Measurements from ENCODE around the gene UPF3B. TPM values are rescaled to one million over a fixed set of nuclear protein-coding genes. Genes with fewer than 3 reads are reported as not detected.

The UPF3B gene
- total and polyA plus RNA-seq, 9 donors = 3.5 to 11.7 (median 7.7) TPM

Small RNAs within 50 kb of the gene (small RNA-seq; reads per million reads assigned to genes)
- gene SNORA69 = not detected

Other genes with a start within 250 kb of the UPF3B start
- gene NKRF, start 246.5 kb downstream of the UPF3B start, total RNA-seq = 10 to 100 TPM in 3 of 7 donors, 1 to 10 TPM in 4; 7.5 to 12.5 (median 9.5) TPM
- 10 to 100 TPM in 1 of 2 donors, 1 to 10 TPM in 1; 4.9 to 10.1 TPM for gene NKRF, start 246.5 kb downstream of the UPF3B start, polyA plus RNA-seq
- 10 to 100 TPM in 5 of 7 donors, 1 to 10 TPM in 2; 4.6 to 19.3 (median 13.5) TPM for gene SEPTIN6, start 159.8 kb downstream of the UPF3B start, total RNA-seq
- 10 to 100 TPM in 1 of 2 donors, 1 to 10 TPM in 1; 6.6 to 37.9 TPM for gene SEPTIN6, start 159.8 kb downstream of the UPF3B start, polyA plus RNA-seq
- 1 to 10 TPM in 1 of 7 donors, under 1 TPM in 4, not detected in 2; 0.25 to 2.3 (median 0.58) TPM for gene SOWAHD, start 94.4 kb downstream of the UPF3B start, total RNA-seq
- under 1 TPM; 0.12 to 0.27 TPM for gene SOWAHD, start 94.4 kb downstream of the UPF3B start, polyA plus RNA-seq
- gene RPL39, start 61.3 kb downstream of the UPF3B start, total RNA-seq = 1,000 to 10,000 TPM; 2,907 to 8,735 (median 3,301) TPM
- over 10,000 TPM in 1 of 2 donors, 1,000 to 10,000 TPM in 1; 5,166 to 12,575 TPM for gene RPL39, start 61.3 kb downstream of the UPF3B start, polyA plus RNA-seq
- gene RNF113A, start 18.8 kb upstream of the UPF3B start, total RNA-seq = 10 to 100 TPM in 6 of 7 donors, 1 to 10 TPM in 1; 9.5 to 14.7 (median 13.5) TPM
- 10 to 100 TPM; 16.9 to 18.5 TPM for gene RNF113A, start 18.8 kb upstream of the UPF3B start, polyA plus RNA-seq
- 10 to 100 TPM; 50.1 to 73.2 (median 65.1) TPM for gene NDUFA1, start 18.9 kb upstream of the UPF3B start, total RNA-seq
- gene NDUFA1, start 18.9 kb upstream of the UPF3B start, polyA plus RNA-seq = 100 to 1,000 TPM in 1 of 2 donors, 10 to 100 TPM in 1; 86.5 to 133 TPM
- 10 to 100 TPM in 1 of 7 donors, 1 to 10 TPM in 2, not detected in 4; 1.3 to 10.1 (median 1.3) TPM for gene AKAP14, start 42.9 kb upstream of the UPF3B start, total RNA-seq
- under 1 TPM; 0.38 to 0.47 TPM for gene AKAP14, start 42.9 kb upstream of the UPF3B start, polyA plus RNA-seq
- 10 to 100 TPM in 4 of 7 donors, 1 to 10 TPM in 3; 7.6 to 11.6 (median 10.8) TPM for gene NKAP, start 90.8 kb upstream of the UPF3B start, total RNA-seq
- gene NKAP, start 90.8 kb upstream of the UPF3B start, polyA plus RNA-seq = 10 to 100 TPM in 1 of 2 donors, 1 to 10 TPM in 1; 7.1 to 16.0 TPM
- under 1 TPM in 1 of 7 donors, not detected in 6; 0.12 TPM for gene RHOXF2B, start 224.7 kb upstream of the UPF3B start, total RNA-seq
- gene RHOXF2B, start 224.7 kb upstream of the UPF3B start, polyA plus RNA-seq = under 1 TPM; 0.08 to 0.17 TPM